ELF-1 (cell line): ENCODE data around the gene COG4.

ENCODE experiments used
- DNase-seq: peaks from one replicate; pipeline ENCODE4 v3.0.0-alpha.2; 2016; ENCODE audit warnings: low read depth, low spot score

Gene COG4

GRCh38 chr16:70527315-70527996, 4.1 kb upstream of the COG4 start:
- DNase-seq = no peak

DNA sequence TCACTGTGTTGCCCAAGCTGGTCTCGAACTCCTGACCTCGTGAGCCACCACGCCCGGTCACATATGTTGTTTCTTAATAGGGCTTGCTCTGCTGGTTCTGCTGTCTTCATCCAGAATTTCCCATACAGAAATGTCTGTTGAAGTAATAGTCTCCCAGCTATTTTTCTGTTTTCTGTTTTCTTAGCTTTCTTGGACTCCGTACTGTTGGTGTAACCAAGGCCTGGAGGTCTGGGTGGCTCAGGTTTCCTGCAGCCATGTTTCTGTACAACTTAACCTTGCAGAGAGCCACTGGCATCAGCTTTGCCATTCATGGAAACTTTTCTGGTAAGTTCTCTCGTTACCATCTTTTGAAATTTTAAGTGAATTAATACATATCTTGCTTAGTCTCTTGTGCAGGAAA, 3.0 kb upstream of the COG4 start:
- DNase-seq = peak; percentile 10

DNA sequence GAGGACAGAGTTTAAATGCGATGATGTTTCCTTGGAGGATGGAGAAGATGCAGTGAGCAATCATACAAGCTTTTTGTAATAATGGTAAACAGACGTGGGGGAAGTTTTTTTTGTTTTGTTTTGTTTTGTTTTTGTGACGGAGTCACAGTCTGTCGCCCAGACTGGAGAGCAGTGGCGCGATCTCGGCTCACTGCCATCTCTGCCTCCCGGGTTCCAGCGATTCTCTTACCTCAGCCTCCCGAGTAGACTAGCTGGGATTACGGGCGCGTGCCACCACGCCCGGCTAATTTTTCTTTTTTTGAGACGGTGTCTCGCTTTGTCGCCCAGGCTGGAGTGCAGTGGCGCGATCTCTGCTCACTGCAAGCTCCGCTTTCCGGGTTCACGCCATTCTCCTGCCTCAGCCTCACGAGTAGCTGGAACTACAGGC, 1.1 kb upstream of the COG4 start:
- peak; percentile 47 for DNase-seq

DNA sequence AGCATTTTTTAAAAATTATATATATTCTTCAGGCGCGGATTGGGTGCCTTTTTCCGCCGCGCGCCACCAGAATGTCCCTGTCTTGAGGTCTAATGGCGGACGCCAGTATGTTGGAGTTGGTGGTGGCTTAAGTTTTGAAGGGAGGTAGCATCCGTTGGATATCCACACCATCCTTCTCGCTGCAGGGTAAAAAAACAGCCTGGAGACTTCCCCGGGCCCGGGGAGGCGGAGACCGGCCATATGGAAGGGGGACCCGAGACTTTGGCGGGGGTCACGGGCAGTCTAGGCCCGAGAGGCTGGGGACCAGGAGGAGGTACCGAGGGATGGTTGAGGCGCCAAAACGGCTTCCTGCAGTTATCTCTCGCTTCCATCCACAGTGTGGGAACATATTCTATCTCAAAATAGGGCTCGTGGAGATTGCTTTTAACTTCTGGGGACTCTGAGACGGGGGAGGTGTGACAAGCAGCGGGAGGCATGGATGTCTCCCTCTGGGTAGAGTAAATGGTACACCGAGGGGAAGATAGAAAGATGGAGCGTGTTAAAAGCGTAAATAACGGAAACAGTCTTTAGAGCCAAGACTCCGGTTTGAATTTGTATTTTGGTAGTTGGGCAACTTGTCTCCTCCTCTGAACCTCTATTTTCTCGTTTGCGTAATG, 517 bp upstream of the COG4 start, which contains the start of gene SF3B3:
SF3B3 (plus strand) TSS at position 74 of the 656 bp plus-strand sequence. CDS start 2,841 bp downstream, outside the sequence.
- DNase-seq = peak; percentile 80

GRCh38 chr16:70522216-70523075, 908 bp downstream of the COG4 start:
- DNase-seq = no peak

GRCh38 chr16:70520612-70521297, 2.6 kb downstream of the COG4 start:
- no peak for DNase-seq

- DNase-seq = no peak
Observed at GRCh38 chr16:70512456-70512855, 10.9 kb downstream of the COG4 start.

DNA sequence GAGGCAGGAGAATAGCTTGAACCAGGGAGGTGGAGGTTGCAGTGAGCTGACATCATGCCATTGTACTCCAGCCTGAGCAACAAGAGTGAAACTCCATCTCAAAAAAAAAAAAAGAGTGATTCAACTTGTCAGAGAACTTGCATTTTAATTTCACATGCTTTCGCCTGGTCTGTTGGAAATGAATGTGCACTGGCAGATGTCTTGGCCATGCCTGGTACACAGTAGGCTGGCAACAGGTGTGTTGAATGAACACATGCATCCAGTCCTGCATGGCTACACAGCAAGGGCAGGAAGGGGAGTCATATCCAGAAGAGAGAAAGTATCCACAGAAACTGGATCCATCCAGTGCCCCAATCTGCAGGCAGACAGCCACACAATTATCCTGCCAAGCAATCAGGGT, 11.5 kb downstream of the COG4 start:
- no peak for DNase-seq

GRCh38 chr16:70510216-70510615, 13.1 kb downstream of the COG4 start:
- DNase-seq = no peak

DNA sequence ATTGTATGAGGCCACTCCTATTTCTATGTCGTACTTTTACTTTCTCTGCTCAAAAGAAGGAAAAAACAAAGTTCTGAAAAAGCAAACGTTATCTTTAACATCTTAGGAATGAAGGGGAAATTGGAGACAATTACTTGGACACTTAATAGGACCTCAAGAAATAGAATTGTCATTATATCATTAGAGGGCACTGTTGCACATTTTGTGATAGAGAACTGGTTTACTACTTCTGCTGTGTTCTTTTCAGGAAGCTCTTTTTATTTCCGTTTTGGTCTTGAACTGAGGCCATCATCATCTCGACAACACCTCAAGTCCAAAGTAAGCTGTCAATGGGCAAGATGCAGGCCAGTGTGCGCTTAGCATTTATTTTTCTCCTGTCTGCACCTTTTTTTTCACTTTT, 14.6 kb downstream of the COG4 start:
- no peak for DNase-seq

GRCh38 chr16:70496513-70496912, 26.8 kb downstream of the COG4 start:
- no peak for DNase-seq

GRCh38 chr16:70495425-70496182, 27.8 kb downstream of the COG4 start:
- DNase-seq = no peak

GRCh38 chr16:70494777-70495176, 28.6 kb downstream of the COG4 start:
- no peak for DNase-seq

DNA sequence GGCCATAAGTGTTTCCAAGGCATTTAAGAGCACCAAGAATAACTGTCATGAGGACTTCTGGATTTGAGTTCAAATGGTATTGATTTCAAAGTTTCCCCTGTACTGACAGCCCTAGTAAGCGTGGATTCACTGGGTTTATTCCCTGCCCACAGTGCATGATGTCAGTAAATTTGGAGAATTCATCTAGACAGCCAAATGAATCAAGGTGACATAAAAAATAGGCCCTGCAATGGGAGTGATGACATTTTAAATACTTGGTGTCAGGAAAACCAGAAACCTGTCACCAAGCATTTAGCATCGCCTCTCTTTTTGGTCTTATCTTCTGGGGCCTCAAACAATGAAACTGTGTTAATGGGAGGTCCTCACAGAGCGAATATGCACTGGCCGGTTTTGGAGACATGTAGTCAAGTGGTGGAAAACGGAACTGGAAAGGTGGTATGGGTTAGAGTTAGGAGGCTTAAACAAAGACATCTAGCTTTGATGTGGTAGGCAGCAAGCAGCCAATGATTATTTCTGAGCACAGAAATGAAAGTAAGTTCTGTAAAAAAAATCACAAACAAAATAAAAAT, 29.1 kb downstream of the COG4 start:
- DNase-seq = no peak

DNA sequence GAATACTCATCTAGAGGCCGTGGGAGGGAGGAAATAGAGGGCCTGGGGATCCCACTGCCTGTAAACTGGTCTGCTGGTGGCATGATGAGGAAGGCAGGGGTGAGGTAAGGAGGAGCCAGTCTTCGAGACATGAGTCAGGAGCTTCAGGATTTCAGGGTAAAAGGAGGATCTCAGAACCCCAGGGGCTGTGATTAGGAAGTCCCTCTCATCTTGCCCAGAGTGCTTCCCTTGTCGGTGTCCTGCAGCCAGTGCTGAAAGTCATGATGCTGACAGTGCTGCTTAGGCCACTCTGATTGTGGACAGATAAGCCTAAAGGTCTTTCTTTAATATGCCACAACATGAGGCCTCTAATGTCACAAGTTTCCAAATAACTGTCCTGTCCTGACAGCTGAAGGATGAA, 29.6 kb downstream of the COG4 start:
- DNase-seq = no peak

- no peak for DNase-seq
Observed at GRCh38 chr16:70490261-70490660, 33.1 kb downstream of the COG4 start.

DNA sequence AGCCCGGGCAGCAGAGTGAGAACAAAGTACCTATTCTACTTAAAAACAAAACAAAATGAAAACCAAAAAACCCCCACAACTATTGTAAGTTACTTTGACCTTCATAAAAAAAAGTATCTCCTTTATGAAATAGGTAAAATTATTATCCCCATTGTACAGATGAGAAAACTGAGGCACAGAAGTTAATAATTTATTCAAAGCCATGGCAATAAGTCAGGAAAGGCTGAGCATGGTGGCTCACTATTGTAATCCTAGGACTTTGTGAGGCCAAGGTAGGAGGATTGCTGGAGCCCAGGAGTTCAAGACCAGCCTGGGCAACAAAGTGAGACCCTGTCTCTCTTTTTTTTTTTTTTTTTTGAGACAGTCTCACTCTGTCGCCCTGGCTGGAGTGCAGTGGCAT, 38.5 kb downstream of the COG4 start:
- no peak for DNase-seq

DNA sequence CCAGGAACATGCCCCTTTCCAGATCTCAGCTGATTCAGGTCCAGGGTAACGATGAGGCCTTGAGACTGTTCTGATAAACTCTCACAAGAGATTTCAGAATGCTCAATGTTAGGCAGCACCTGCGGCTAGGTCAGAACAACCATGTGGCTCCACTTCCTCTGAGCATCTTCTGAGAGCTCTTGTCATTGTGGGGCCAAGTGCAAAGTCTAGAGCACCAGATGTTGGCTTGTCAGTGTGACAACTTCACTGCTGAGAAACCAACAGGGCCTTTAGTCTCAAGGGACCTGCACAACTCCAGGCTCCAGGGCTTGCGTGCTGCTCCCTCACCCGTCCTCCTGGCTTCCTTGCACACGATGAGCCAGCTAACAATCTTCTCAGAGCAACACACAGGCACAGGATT, 39.9 kb downstream of the COG4 start:
- no peak for DNase-seq

DNA sequence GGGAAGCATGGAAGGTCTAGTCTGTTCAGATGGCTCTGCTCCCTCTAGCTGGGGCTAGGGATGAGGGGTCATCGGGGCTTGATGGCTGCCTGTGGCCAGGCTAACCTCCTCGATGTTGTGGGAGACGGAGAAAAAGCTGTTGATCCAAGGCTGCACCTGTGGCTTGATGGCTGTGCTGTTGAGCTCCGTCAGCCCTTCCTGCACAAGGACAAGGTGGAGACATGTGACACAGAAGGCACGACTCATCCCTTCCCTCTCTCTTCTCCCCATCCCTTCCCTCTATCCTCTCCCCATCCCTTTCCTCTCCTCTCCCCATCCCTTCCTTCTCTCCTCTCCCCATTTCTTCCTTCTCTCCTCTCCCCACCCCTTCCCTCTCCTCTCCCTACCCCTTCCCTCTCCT, 40.7 kb downstream of the COG4 start:
- no peak for DNase-seq

DNA sequence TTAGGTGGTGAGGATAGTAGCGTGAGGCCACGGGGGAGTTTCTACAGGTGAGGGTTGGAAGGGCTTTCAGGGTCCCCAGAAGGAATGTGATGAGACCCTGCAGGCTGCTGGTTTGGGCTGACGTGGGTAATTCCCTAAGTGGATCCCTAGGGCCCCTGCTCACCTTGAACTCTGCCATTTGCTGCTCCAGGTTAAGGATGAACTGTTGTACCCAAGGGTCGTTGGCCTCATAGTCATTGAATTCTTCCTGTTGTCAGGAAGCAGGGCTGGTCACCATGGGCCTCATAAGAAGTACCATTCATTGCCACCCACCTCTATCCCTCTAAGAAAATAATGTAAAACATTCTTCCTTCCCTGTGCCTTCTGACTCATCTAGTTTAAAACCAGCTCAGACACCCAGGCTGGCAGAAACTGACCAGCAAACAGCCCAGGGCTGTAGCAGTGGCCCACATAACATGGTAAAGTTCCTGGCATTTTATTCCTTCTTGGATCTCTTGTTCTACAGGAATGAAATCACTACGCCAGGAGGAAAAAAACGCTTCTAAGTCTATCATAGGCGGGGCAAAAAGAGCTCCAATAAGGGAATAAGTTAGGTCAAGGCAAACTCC, 41.3 kb downstream of the COG4 start:
- DNase-seq = no peak
